Measurements from ENCODE around the gene CBLN1. TPM values are rescaled to one million over a fixed set of nuclear protein-coding genes. Genes with fewer than 3 reads are reported as not detected.

CBLN1 gene
- total RNA-seq, 1 experiment from 2014 or later = not detected

GRCh38 chr16:49260253-49260652 is 21.4 kb downstream of the CBLN1 start:
- Histone ChIP-seq H3K27ac (ENCODE audit: low read depth, low read length) (no peak overlapping the region), H4K20me1 (ENCODE audit: insufficient read depth) (no peaks in the 10 kb centered on the region), H3K9ac (ENCODE audit: low read length) (no peak overlapping the region), H3K36me3 (ENCODE audit: control insufficient read depth in 1 of 2, insufficient read depth in 2 of 2, low read length in 2 of 2) (no peaks in the 10 kb centered on the region), H3K4me1 (ENCODE audit: control insufficient read depth in 1 of 2, insufficient read depth in 2 of 2, low read length in 2 of 2) (no peaks in the 10 kb centered on the region), H2AFZ (ENCODE audit: low read depth, low read length, poor library complexity, severe bottlenecking) (no peak overlapping the region), H3K4me2 (ENCODE audit: low read length) (no peak overlapping the region), H3K79me2 (ENCODE audit: insufficient read depth, low read length) (no peaks in the 10 kb centered on the region), H3K4me3 (replicated peaks in 1 of 2; ENCODE audit: low read depth in 1 of 2, low read length in 2 of 2) (no peak overlapping the region), H3K9me2 (ENCODE audit: insufficient read depth) (no peaks in the 10 kb centered on the region), H3K27me3 (ENCODE audit: insufficient read depth, low read length) (peaks cover 15% of the 10 kb centered on the region; the same call in 1 of the 2 replicates), H3K9me3 (ENCODE audit: control insufficient read depth in 1 of 2, insufficient read depth in 1 of 2, low read depth in 1 of 2, low read length in 2 of 2) (no peaks in the 10 kb centered on the region)
- DNase-seq (ENCODE audit: low read depth, low spot score) = no peak
- ChIA-PET CTCF (no interaction called here), POLR2A (no interaction called here), RAD21 (ENCODE audit: low non-redundant PET in 1 of 2, low total read pairs in 2 of 2, uncharacterized antibody in 2 of 2, unreplicated experiment in 2 of 2) (no interaction called here)
- ATAC-seq = no peak
- no TSS peak for BruUV-seq (replicated peaks)
- TF ChIP-seq MAX (IDR thresholded peaks at IDR 0.05) = no peak
- TF ChIP-seq ZBTB33 (IDR thresholded peaks at IDR 0.05; ENCODE audit: extremely low read depth, insufficient replicate concordance, low read length) = no peak
- TF ChIP-seq EZH2 (IDR thresholded peaks at IDR 0.05) = no peak
- no peak for TF ChIP-seq POLR2AphosphoS5 (IDR thresholded peaks at IDR 0.05; ENCODE audit: low read depth, low read length)
- TF ChIP-seq CEBPB (IDR thresholded peaks at IDR 0.05; ENCODE audit: low read depth) = no peak
- no peak for TF ChIP-seq SIN3A (IDR thresholded peaks at IDR 0.05; ENCODE audit: low read depth)
- TF ChIP-seq CTCF (IDR thresholded peaks at IDR 0.05 in 2 of 3, conservative IDR thresholded peaks at IDR 0.05 in 1 of 3; ENCODE audit: borderline replicate concordance in 1 of 3, insufficient read depth in 1 of 3, low read depth in 2 of 3, low read length in 2 of 3) = no peak
- no peak for TF ChIP-seq POLR2A (IDR thresholded peaks at IDR 0.05; ENCODE audit: borderline replicate concordance, extremely low read depth, insufficient read depth, insufficient read length)
- no peak for TF ChIP-seq REST (IDR thresholded peaks at IDR 0.05; ENCODE audit: low read depth)
- TF ChIP-seq ATF3 (IDR thresholded peaks at IDR 0.05) = no peak
- no peak for TF ChIP-seq EGR1 (IDR thresholded peaks at IDR 0.05; ENCODE audit: low read depth)
- intact Hi-C loops (cut with micrococcal nuclease) = no loop called here
